Loucy (cell line): ENCODE results near the gene TNS3.

Experiments
- H2AFZ ChIP-seq: fragments of 200-600 bp; sonication (generic); 2 replicates; pipeline ENCODE4 v1.6.0; 2016; ENCODE audit warnings: antibody characterized with exemption, mild to moderate bottlenecking, low read length, moderate library complexity
- H3F3A ChIP-seq: fragments of 200-600 bp; 2 replicates; pipeline ENCODE4 v1.6.0; 2016; ENCODE audit warnings: antibody characterized with exemption, low read depth, mild to moderate bottlenecking
- H3K27me3 ChIP-seq: fragments of 200-600 bp; sonication (generic); 2 replicates; pipeline ENCODE4 v1.6.1; 2014; ENCODE audit warnings: low read length, mild to moderate bottlenecking; ENCODE audit not compliant: insufficient read depth, poor library complexity, severe bottlenecking
- H3K36me3 ChIP-seq: fragments of 200-600 bp; sonication (generic); 2 replicates; pipeline ENCODE4 v1.6.1; 2016; ENCODE audit warnings: low read length; ENCODE audit not compliant: insufficient read depth
- H3K4me1 ChIP-seq: fragments of 200-600 bp; sonication (generic); 2 replicates; pipeline ENCODE4 v1.5.1; 2014; ENCODE audit warnings: low read length, mild to moderate bottlenecking; ENCODE audit not compliant: insufficient read depth, poor library complexity, severe bottlenecking
- H3K4me2 ChIP-seq: fragments of 200-600 bp; sonication (generic); 2 replicates; pipeline ENCODE4 v1.6.0; 2014; ENCODE audit warnings: antibody characterized with exemption, low read length, low read depth, mild to moderate bottlenecking; ENCODE audit not compliant: poor library complexity, severe bottlenecking
- H3K4me3 ChIP-seq: fragments of 200-600 bp; sonication (generic); 2 replicates; pipeline ENCODE4 v1.5.1; 2014; ENCODE audit warnings: low read length, mild to moderate bottlenecking, mixed read lengths; ENCODE audit not compliant: poor library complexity, severe bottlenecking
- H3K79me2 ChIP-seq: fragments of 200-600 bp; sonication (generic); 2 replicates; pipeline ENCODE4 v1.6.1; 2014; ENCODE audit warnings: low read length; ENCODE audit not compliant: insufficient read depth
- H3K9ac ChIP-seq: fragments of 200-600 bp; sonication (generic); 2 replicates; pipeline ENCODE4 v1.6.0; 2014; ENCODE audit warnings: mild to moderate bottlenecking, low read depth, low read length, moderate library complexity; ENCODE audit not compliant: poor library complexity, severe bottlenecking
- H3K9me2 ChIP-seq: fragments of 200-600 bp; sonication (generic); replicated peaks from 2 replicates; pipeline ENCODE4 v1.6.1; 2016; ENCODE audit warnings: low read depth, low read length, mixed read lengths
- H3K9me3 ChIP-seq: fragments of 200-600 bp; sonication (generic); 2 replicates; pipeline ENCODE4 v1.6.1; 2014; ENCODE audit warnings: mild to moderate bottlenecking, antibody characterized with exemption, low read length, low read depth; ENCODE audit not compliant: insufficient read depth
- H4K20me1 ChIP-seq: fragments of 200-600 bp; sonication (generic); 2 replicates; pipeline ENCODE4 v1.6.0; 2014; ENCODE audit warnings: antibody characterized with exemption, low read length, mild to moderate bottlenecking; ENCODE audit not compliant: insufficient read depth, poor library complexity, severe bottlenecking
- CTCF ChIP-seq: fragments of 200-600 bp; sonication (generic); conservative IDR thresholded peaks from 2 replicates; pipeline ENCODE4 v1.5.1; 2014; ENCODE audit warnings: mild to moderate bottlenecking, antibody characterized with exemption, low read length
- EZH2phosphoT487 ChIP-seq: fragments of 200-600 bp; IDR thresholded peaks from 2 replicates; pipeline ENCODE4 v1.6.1; 2018; ENCODE audit warnings: antibody characterized with exemption, mild to moderate bottlenecking, moderate library complexity, borderline replicate concordance

Gene TNS3

GRCh38 chr7:47335071-47335470 is 246.8 kb downstream of the TNS3 start:
- H3K4me2 ChIP-seq: no peak overlapping the region
- H4K20me1 ChIP-seq: no peaks in the 10 kb centered on the region
- no peaks in the 10 kb centered on the region for H3K27me3 ChIP-seq
- no peaks in the 10 kb centered on the region for H3K4me1 ChIP-seq
- no peak overlapping the region for H2AFZ ChIP-seq
- TF ChIP-seq EZH2phosphoT487: no peak
- no peak for TF ChIP-seq CTCF
- H3K9ac ChIP-seq: no peak overlapping the region
- no peaks in the 10 kb centered on the region for H3K9me2 ChIP-seq
- H3K79me2 ChIP-seq: no peaks in the 10 kb centered on the region
- no peaks in the 10 kb centered on the region; the same call in 1 of the 2 replicates for H3K9me3 ChIP-seq
- no peaks in the 10 kb centered on the region for H3K36me3 ChIP-seq
- H3F3A ChIP-seq: no peaks in the 10 kb centered on the region
- H3K4me3 ChIP-seq: no peak overlapping the region

GRCh38 chr7:47333959-47334358 is 248.0 kb downstream of the TNS3 start:
- Histone ChIP-seq H3K27me3 (no peaks in the 10 kb centered on the region), H3K4me3 (no peak overlapping the region), H4K20me1 (no peaks in the 10 kb centered on the region), H3K9me3 (no peaks in the 10 kb centered on the region; the same call in 1 of the 2 replicates), H3F3A (no peaks in the 10 kb centered on the region), H3K79me2 (no peaks in the 10 kb centered on the region), H3K4me1 (no peaks in the 10 kb centered on the region), H2AFZ (no peak overlapping the region), H3K4me2 (no peak overlapping the region), H3K36me3 (no peaks in the 10 kb centered on the region), H3K9ac (no peak overlapping the region), H3K9me2 (no peaks in the 10 kb centered on the region)
- TF ChIP-seq CTCF (no peak), EZH2phosphoT487 (no peak)

GRCh38 chr7:47333554-47333887 is 248.4 kb downstream of the TNS3 start:
- Histone ChIP-seq H3K4me1 (no peaks in the 10 kb centered on the region), H3K9ac (no peak overlapping the region), H3K4me2 (no peak overlapping the region), H3K9me2 (no peaks in the 10 kb centered on the region), H3K4me3 (no peak overlapping the region), H3K79me2 (no peaks in the 10 kb centered on the region), H3F3A (no peaks in the 10 kb centered on the region), H2AFZ (no peak overlapping the region), H3K9me3 (peaks cover 1% of the 10 kb centered on the region; the same call in 1 of the 2 replicates), H3K36me3 (no peaks in the 10 kb centered on the region), H3K27me3 (no peaks in the 10 kb centered on the region), H4K20me1 (no peaks in the 10 kb centered on the region)
- TF ChIP-seq EZH2phosphoT487 (no peak), CTCF (no peak)
